GM19239 (cell line): ENCODE data around the gene SORT1.
A peak's percentile ranks its signal among the peaks of the same experiment; 100 is the strongest.

Source experiments
- DNase-seq: peaks from one replicate; pipeline ENCODE4 v3.0.0; 2011; ENCODE audit warnings: low spot score; ENCODE audit not compliant: insufficient read length
- FAIRE-seq: peaks from 2 replicates; lab custom pipeline; 2011; peaks lifted over from hg19 to GRCh38; lab: Jason Lieb, UNC

The SORT1 gene

DNA sequence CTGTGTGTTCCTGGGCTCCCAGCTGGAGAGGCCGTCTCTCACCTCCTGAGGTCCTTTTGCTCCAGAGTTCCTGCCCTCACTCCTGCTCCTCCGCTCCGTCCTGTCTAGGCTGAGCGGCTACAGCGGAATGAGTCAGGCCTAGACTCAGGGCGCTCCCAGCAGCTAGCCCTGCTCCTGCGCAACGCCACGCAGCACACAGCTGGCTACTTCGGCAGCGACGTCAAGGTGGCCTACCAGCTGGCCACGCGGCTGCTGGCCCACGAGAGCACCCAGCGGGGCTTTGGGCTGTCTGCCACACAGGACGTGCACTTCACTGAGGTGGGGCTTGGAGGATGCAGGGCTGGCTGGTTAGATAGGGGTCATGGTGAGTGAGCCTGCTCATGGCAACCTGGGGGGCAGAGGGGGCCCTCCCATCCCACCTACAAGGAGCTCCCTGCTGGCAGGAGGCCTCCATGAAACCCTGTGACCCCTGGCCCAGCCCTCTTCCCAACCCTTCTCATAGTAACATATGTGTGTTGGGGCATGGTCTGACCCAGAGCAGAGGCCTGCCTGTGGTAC lies 129.9 kb downstream of the SORT1 start:
- no peak for FAIRE-seq

DNA sequence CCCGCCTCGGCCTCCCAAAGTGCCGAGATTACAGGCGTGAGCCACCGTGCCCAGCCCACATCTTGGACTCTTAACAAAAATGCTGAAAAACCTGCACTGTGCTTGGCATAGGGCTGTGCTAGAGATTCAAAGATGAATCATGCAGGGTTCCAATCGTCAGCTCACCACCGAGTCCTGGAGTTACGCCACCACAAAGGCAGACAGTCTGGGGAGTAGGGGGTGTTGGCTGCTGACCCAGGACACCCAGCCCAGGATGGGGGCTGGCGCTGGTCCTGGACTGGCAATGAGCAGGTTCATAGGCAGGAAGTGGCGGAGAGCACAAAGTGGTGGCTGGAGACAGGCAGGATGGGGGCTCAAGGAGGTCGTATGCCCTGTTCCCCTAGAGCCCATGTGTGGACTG lies 130.8 kb downstream of the SORT1 start:
- DNase-seq: no peak
- FAIRE-seq: no peak

More for the DNA sequence above, 129.9 kb downstream of the SORT1 start:
- DNase-seq: no peak

DNA sequence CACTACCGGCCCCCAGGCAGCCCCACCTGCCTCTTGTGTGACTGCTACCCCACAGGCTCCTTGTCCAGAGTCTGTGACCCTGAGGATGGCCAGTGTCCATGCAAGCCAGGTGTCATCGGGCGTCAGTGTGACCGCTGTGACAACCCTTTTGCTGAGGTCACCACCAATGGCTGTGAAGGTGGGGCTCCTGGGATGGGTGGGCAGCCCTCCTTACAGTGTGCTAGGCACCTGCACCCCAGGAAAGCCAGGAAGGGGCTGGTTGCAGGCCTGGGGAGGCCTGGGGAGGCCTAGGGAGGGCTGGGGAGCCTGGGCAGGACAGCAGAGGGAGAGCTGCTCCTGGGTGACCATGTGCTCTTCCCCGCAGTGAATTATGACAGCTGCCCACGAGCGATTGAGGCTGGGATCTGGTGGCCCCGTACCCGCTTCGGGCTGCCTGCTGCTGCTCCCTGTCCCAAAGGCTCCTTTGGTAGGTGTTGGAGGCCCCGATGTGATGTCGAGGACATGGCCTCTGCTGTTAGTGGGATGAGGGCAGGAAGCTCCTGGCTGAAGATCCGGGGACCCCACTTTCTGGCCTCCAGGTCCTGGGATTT lies 131.9 kb downstream of the SORT1 start:
- DNase-seq: no peak
- FAIRE-seq: no peak

DNA sequence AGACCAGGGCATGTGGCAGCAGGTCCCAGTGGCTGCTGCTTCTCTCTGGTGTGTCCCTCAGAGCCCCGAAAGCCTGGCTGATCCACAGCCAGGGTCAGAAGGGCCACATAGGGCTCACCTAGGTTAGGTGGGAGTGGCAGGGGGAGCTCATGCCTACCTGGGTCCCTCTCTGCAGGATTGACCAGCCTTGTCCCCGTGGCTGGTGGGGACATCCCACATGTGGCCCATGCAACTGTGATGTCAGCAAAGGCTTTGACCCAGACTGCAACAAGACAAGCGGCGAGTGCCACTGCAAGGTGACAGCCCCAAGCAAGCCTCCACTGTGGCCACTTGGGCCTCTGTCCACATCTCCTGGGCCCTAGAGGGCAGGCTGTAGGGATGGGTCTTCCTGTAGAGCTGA lies 132.7 kb downstream of the SORT1 start:
- FAIRE-seq: no peak
- DNase-seq: no peak

DNA sequence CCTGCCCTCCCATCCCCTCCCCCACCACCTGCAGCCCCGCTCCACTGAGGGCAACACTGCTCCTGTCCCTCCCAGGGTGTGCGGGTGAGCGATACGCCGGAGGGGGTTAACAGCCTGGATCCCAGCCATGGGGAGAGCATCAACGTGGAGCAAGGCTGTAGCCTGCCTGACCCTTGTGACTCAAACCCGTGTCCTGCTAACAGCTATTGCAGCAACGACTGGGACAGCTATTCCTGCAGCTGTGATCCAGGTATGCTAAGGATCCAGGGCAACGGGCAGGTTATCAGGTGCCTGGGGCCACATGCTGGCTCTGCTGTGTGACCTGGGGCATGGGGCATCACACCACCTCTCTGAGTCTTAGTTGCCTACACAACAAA lies 133.4 kb downstream of the SORT1 start:
- DNase-seq (no peak), FAIRE-seq (no peak)

DNA sequence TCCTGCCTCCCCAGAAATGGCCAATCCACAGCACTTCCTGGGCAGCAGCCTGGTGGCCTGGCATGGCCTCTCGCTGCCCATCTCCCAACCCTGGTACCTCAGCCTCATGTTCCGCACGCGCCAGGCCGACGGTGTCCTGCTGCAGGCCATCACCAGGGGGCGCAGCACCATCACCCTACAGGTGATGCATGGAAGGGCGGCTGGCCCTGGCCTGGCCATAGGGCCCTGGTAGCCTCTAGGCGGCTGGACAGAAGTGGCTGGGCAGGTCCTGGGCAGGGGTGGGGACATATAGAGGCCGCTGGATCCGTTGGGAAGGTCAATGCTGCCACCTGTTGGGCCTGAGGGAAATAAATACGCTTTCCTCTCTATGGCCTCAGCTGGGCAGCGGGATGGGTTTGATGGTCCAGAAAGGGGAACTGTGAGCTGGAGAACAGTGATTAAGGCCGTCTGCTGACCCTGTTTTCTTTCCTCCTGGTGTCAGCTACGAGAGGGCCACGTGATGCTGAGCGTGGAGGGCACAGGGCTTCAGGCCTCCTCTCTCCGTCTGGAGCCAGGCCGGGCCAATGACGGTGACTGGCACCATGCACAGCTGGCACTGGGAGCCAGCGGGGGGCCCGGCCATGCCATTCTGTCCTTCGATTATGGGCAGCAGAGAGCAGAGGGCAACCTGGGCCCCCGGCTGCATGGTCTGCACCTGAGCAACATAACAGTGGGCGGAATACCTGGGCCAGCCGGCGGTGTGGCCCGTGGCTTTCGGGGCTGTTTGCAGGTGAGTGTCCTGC lies 133.9 kb downstream of the SORT1 start:
- FAIRE-seq (peak; percentile 58), DNase-seq (peak; percentile 97)

DNA sequence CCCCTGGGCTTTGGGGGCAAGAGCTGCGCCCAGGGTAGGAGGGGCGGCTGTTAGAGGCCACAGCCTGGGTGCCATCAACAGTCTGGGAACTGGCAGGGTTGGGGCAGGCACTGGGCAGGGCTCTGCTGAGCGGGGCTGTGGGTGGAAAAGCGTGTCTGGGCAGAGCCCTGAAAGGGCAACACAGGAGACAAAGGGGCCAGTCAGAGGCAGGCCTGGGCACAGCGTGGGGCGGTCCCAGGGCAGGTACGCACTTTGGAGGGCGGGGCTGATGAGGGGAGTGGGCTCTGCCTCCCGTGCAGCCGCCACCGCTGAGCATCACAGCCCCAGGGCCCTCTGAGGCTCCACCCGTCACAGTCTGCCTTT lies 134.5 kb downstream of the SORT1 start:
- no peak for DNase-seq
- no peak for FAIRE-seq

DNA sequence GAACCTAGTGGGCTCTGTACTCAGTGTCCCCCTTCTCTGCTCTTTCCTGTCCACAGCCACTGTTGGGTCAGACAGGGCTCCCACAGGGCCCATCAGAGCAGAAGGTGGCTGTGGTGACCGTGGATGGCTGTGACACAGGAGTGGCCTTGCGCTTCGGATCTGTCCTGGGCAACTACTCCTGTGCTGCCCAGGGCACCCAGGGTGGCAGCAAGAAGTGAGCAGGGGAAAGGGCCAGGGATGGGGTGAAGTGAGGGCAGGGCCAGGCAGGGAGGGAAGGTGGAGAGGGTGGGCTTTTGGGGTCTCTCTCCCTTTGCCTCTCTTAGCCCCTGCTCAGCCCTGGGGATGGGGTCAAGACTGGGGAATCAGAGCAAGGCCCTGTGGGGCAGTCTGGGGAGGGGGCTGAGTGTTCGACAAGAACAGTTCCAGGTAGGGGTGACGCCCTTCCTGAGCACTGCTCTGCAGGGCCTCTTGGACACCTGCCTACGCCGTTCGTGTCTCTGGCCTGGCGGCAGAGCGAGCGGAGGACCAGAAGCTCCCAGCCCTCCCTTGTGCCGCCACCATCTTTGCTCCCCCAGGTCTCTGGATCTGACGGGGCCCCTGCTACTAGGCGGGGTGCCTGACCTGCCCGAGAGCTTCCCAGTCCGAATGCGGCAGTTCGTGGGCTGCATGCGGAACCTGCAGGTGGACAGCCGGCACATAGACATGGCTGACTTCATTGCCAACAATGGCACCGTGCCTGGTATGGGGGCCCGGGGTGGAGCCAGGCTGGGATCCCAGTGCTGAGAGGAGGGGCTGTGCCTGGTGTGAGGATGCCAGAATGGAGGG lies 135.3 kb downstream of the SORT1 start:
- no peak for FAIRE-seq

DNA sequence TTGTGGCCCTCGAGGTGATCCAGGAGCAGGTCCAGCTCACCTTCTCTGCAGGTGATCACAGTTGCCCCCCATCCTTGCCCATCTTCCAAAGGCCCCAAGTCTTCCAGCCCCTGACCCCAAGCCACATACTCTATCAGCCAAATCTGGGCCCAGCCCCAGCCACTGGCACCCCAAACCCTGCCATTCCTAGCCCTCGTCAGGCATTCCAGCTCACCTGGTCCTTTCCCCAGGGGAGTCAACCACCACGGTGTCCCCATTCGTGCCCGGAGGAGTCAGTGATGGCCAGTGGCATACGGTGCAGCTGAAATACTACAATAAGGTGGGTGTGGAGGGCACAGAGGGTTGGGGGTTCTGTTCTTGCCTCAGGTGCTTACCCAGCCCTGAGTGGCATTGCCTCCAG lies 136.1 kb downstream of the SORT1 start:
- DNase-seq (no peak), FAIRE-seq (no peak)

More for the DNA sequence above, 135.3 kb downstream of the SORT1 start:
- no peak for DNase-seq

DNA sequence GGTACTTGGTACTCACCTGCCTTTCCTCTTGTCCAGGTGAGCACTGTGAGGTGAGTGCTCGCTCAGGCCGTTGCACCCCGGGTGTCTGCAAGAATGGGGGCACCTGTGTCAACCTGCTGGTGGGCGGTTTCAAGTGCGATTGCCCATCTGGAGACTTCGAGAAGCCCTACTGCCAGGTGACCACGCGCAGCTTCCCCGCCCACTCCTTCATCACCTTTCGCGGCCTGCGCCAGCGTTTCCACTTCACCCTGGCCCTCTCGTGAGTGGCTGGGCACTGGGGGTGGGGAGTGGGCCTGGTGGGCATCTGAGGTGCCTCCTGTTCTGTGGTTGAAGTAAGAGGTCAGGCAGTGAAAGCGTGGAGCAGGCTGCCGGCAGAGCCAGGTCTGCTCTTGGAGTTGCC lies 136.7 kb downstream of the SORT1 start:
- DNase-seq (no peak), FAIRE-seq (no peak)

DNA sequence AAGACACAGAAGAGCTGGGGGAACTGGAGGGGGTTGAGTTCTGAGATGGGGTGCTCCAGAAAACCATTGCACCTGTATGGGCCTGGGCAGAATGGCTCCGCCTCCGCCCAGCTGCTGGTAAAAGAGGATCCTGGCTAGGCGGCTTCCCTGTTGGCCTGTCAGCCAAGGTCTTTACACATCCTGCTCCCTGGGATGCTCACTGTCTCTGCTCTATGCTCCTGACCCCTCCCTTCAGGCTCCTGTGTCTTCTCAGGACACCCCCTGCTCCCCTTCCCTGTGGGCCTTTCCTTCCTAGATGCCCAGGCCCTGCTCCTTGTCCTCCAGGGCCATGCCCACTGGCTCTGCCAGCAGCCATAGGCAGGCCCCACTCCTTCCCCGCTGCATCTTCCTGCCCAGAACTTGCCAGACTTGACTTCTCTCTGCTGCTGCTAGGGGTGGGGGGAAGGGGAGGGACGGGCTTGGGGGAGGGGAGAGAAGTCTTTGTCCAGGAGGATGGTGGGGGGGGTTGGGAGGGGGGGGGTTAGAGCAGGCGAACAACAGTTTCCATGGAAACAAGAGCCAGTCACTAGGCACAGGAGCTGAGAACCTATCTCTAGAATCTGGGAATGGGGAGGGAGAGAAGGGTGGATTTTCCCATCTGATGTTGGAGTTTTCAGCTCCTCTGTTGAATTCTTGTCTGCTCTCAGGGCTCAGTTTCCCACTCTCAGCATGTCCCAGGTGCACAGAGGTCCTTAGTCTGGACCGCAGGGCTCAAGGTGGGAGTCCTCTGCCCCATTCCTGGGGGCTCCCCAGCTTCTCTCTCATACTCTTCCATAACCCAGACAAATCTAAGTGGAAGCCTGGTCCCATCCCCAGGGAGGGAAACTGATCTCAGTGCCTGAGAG lies 137.8 kb downstream of the SORT1 start:
- no peak for DNase-seq
- no peak for FAIRE-seq
